HS-27A (cell line): ENCODE results near the gene XIST.
"Not testable (repeated sequence)": the region's sequence is repeated elsewhere in the genome, so short reads cannot be mapped to it uniquely, and the experiment has no call there.

ENCODE experiments used
- DNase-seq: peaks from one replicate; pipeline ENCODE4 v3.0.0-alpha.2; 2012; ENCODE audit warnings: low read depth, missing footprints

The XIST gene

GRCh38 chrX:73852467-73852866 is at the start of gene XIST:
XIST (minus strand) TSS chrX:73852714.
- DNase-seq = no peak

- not testable (repeated sequence) for DNase-seq
Measured at GRCh38 chrX:73898315-73898714, 45.8 kb upstream of the XIST start.

- DNase-seq = not testable (repeated sequence)
Measured at GRCh38 chrX:73892515-73893090, 40.1 kb upstream of the XIST start.

- not testable (repeated sequence) for DNase-seq
Measured at GRCh38 chrX:73882260-73882659, 29.7 kb upstream of the XIST start.

- no peak for DNase-seq
Measured at GRCh38 chrX:73877687-73878086, 25.2 kb upstream of the XIST start.

- no peak for DNase-seq
Measured at GRCh38 chrX:73876911-73877310, 24.4 kb upstream of the XIST start.

- no peak for DNase-seq
Measured at GRCh38 chrX:73868916-73869315, 16.4 kb upstream of the XIST start.

- no peak for DNase-seq
Measured at GRCh38 chrX:73867144-73867543, 14.6 kb upstream of the XIST start.

GRCh38 chrX:73863852-73864251 is 11.3 kb upstream of the XIST start:
- DNase-seq = no peak

- no peak for DNase-seq
Measured at GRCh38 chrX:73863268-73863667, 10.8 kb upstream of the XIST start.

- DNase-seq = no peak
Measured at GRCh38 chrX:73859622-73860021, 7.1 kb upstream of the XIST start.

GRCh38 chrX:73855546-73855945 is 3.0 kb upstream of the XIST start:
- DNase-seq = peak; percentile 24

GRCh38 chrX:73852022-73852421 is 492 bp downstream of the XIST start:
- DNase-seq = no peak

GRCh38 chrX:73851014-73852009 is 1.2 kb downstream of the XIST start:
- DNase-seq = no peak

- no peak for DNase-seq
Measured at GRCh38 chrX:73850124-73851013, 2.1 kb downstream of the XIST start.

GRCh38 chrX:73849073-73849472 is 3.4 kb downstream of the XIST start:
- no peak for DNase-seq

GRCh38 chrX:73847991-73848390 is 4.5 kb downstream of the XIST start:
- no peak for DNase-seq

GRCh38 chrX:73847100-73847499 is 5.4 kb downstream of the XIST start:
- DNase-seq = no peak

- DNase-seq = no peak
Measured at GRCh38 chrX:73842541-73843234, 9.8 kb downstream of the XIST start.

- no peak for DNase-seq
Measured at GRCh38 chrX:73841337-73841736, 11.2 kb downstream of the XIST start.

- no peak for DNase-seq
Measured at GRCh38 chrX:73840120-73840924, 12.2 kb downstream of the XIST start.
